DOHH2 (cell line): ENCODE data around the gene IGF2.

Source experiments
- EZH2phosphoT487 ChIP-seq: fragments of 200-600 bp; sonication (generic); IDR thresholded peaks from 2 replicates; pipeline ENCODE4 v1.6.1; 2017; ENCODE audit warnings: borderline replicate concordance, mild to moderate bottlenecking, antibody characterized with exemption, low read length, moderate library complexity, mixed read lengths
- TF ChIP-seq, protein P1 (sequence below): fragments of 200-600 bp; sonication (generic); IDR thresholded peaks from one replicate; pipeline ENCODE4 v1.5.1; 2014; ENCODE audit warnings: antibody characterized with exemption, mild to moderate bottlenecking, low read depth, low read length; ENCODE audit not compliant: poor library complexity, severe bottlenecking

DNA sequence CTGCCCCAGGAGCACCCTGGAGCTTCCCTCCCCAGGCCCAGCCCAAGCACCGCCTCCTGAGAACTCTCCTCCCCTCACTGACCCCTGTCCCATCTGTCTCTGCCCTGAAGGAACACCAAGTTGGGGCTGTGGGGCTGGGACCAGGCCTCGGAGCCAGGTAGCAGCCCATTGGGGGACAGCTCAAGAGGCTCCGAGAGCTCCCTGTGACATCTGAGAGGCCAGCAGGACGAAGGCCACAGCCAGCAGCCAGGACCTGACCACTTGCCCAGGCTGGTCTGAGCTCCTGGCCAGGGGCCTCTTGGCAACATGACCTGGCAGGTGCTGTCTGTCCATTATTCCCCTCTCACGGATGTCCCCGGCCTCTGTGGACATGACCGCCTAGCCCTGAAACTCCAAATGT lies 33.7 kb downstream of the IGF2 start:
- TF ChIP-seq, protein P1, sequence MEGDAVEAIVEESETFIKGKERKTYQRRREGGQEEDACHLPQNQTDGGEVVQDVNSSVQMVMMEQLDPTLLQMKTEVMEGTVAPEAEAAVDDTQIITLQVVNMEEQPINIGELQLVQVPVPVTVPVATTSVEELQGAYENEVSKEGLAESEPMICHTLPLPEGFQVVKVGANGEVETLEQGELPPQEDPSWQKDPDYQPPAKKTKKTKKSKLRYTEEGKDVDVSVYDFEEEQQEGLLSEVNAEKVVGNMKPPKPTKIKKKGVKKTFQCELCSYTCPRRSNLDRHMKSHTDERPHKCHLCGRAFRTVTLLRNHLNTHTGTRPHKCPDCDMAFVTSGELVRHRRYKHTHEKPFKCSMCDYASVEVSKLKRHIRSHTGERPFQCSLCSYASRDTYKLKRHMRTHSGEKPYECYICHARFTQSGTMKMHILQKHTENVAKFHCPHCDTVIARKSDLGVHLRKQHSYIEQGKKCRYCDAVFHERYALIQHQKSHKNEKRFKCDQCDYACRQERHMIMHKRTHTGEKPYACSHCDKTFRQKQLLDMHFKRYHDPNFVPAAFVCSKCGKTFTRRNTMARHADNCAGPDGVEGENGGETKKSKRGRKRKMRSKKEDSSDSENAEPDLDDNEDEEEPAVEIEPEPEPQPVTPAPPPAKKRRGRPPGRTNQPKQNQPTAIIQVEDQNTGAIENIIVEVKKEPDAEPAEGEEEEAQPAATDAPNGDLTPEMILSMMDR, result no peak
- TF ChIP-seq EZH2phosphoT487, result no peak
